Muscle of leg (tissue), 11 donors: Measurements from ENCODE around the gene CASZ1. TPM values are rescaled to one million over a fixed set of nuclear protein-coding genes. Genes with fewer than 3 reads are reported as not detected.

Source experiments
- DNase-seq: peaks from one replicate; pipeline ENCODE4 v3.0.0; 2013
- H3K27ac ChIP-seq: one replicate; pipeline ENCODE4 v1.5.1; 2013; ENCODE audit warnings: mild to moderate bottlenecking, low read length, control low read depth
- H3K27me3 ChIP-seq: one replicate; pipeline ENCODE4 v1.6.1; 2013; ENCODE audit warnings: low read length; ENCODE audit not compliant: control insufficient read depth, insufficient read depth
- H3K36me3 ChIP-seq: one replicate; pipeline ENCODE4 v1.6.1; 2013; ENCODE audit warnings: low read length; ENCODE audit not compliant: control insufficient read depth, insufficient read depth
- H3K4me1 ChIP-seq: one replicate; pipeline ENCODE4 v1.6.1; 2013; ENCODE audit warnings: low read length; ENCODE audit not compliant: control insufficient read depth, insufficient read depth
- H3K4me3 ChIP-seq: one replicate; pipeline ENCODE4 v1.5.1; 2013; ENCODE audit warnings: low read length, control low read depth
- H3K9me3 ChIP-seq: replicated peaks from 2 replicates; pipeline ENCODE4 v1.6.1; 2013; ENCODE audit warnings: low read depth, low read length; ENCODE audit not compliant: control insufficient read depth
- WGBS: methylation state at CpG from one replicate; pipeline ENCODE4 v1.1.5; 2013; ENCODE audit warnings: missing lambda C conversion rate; ENCODE audit not compliant: insufficient coverage; 5-methylcytosine and 5-hydroxymethylcytosine counted together
- polyA plus RNA-seq, 8 donors: library from polyadenylated mRNA; unstranded; fragments of 120-200 nt; gene quantifications; one replicate each; pipeline versions ENCODE4 v1.2.1 to v1.2.3, GENCODE V29; 2013; ENCODE audit warnings: inconsistent platforms in 1 of 8, low replicate concordance in 1 of 8; ENCODE audit not compliant: insufficient read length in 8 of 8, insufficient read depth in 1 of 8
- total RNA-seq: library from RNA; stranded (reverse); fragments of 120-200 nt; gene quantifications from one replicate; pipeline ENCODE4 v1.2.4, GENCODE V29; 2013

Gene CASZ1
- total and polyA plus RNA-seq, 9 donors = 30.8 to 68.4 (median 45.3) TPM

DNA sequence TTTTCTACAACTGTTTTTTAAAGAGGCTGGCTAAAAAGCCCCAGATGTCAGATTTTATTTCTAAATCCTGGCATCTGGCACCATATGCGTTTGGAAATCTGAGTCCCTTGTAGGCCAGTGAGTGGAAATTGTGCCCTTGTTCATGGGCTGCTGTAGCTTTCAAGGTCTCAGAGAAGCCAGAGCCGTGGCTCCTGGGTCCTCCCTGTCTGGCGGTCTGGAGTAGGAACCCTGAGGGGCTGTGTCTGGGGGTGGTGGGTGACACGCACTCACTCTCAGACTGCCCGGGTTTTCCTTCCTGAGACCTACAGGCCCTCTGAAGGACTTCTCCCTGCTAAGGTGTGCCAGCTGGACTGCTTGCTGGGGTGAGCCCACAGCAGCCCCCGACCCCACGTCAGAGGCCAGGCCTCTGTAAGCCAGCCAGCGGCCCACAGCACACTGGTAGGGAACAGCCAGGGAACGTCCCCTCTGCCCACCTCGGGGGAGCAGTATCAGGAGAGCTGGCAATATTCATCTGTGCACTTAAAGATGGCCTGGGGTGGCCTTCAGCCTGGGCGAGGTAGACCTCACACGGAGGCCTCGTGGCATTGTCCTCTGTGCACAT, 170.2 kb downstream of the CASZ1 start:
- WGBS = 68% methylated on average over 11 of the region's 13 CpGs
- H3K27me3 ChIP-seq = no peaks in the 10 kb centered on the region
- no peaks in the 10 kb centered on the region for H3K9me3 ChIP-seq
- H3K27ac ChIP-seq = no peak overlapping the region
- H3K4me3 ChIP-seq = no peak overlapping the region
- peaks cover 38% of the 10 kb centered on the region for H3K4me1 ChIP-seq
- DNase-seq = peak; percentile 56
- H3K36me3 ChIP-seq = peaks cover 31% of the 10 kb centered on the region

DNA sequence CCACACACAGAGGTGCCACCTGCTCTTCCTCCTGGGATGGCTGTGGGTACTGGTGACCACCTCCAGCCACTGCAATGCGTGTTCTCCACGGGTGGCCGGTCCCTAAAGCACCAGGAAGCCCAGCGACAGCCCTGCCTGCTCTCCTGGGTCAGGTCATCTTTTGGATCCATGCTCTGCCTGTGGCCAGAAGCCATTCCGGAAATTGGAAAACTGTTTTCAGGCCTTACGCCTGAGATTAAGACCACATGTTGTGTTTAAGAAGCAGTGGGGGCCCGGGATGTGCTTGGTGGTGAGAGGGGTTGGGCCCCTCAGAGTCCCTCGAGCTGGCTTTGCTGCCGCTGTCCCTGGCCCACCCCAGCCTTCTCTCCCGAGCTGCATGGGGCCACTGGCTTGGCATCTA, 170.9 kb downstream of the CASZ1 start:
- peak; percentile 83 for DNase-seq
- Histone ChIP-seq H3K27ac (peak overlapping the region; percentile 43), H3K36me3 (peaks cover 26% of the 10 kb centered on the region), H3K27me3 (no peaks in the 10 kb centered on the region), H3K9me3 (no peaks in the 10 kb centered on the region), H3K4me1 (peaks cover 32% of the 10 kb centered on the region), H3K4me3 (no peak overlapping the region)
- 13% methylated on average over 8 of the region's 10 CpGs for WGBS

DNA sequence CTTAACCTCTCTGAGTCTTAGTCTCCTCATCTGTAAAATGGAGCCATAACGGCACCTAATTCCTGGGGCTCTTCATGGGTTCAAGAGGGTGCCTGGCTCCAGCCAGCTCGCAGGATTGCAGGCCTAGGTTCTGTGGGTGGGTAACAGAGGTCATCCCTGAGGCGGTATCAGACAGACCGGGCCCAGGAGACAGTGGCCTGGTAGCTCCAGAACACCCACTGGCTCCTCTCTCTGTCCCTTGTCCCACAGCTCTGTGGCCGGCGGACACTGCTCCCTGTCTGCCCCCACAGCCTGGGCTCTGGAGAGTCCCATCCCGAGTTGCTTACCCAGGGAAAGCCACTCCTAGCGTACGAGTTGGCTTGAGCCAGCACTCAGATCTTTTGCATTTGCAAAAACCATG, 171.4 kb downstream of the CASZ1 start:
- Histone ChIP-seq H3K9me3 (no peaks in the 10 kb centered on the region), H3K4me1 (peaks cover 27% of the 10 kb centered on the region), H3K27me3 (no peaks in the 10 kb centered on the region), H3K27ac (no peak overlapping the region), H3K36me3 (peaks cover 26% of the 10 kb centered on the region), H3K4me3 (no peak overlapping the region)
- WGBS = 73% methylated on average over 8 of the region's 9 CpGs
- no peak for DNase-seq

DNA sequence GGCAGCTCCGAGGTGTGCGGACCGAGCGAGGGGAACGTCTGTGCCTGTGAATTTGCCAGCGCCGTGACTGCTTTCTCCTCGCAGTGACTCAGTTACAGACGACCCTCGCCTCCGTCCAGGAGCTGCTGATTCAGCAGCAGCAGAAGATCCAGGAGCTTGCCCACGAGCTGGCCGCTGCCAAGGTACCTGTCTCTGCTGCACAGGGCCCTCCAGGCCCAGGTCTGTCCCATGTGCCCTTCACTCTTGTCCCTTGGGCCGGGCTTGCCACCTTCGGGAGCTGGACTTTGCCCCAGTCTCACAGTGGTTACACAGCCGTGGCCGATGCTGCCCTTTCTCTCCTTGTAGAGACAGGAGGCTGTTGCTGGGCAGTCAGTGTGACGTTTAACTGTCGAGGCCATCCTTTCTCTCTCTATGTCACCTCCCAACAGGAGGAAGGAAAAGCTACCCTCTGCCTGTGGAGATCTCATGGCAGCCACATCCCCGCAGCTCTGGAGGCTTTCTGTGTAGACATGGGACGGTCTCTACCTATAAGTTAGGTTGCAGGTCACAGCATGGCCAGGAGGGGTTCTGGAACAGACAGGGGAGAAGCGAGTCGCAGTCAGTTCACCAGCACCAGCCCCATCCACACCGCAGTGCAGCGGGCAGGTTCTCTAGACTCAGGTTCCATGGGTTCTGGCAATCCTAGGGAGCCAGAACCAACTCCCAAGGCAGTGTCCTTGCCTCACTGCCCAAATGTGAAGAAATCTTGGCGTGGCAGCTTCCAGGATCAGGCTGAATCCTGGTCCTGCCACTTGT, 172.0 kb downstream of the CASZ1 start:
- H3K4me1 ChIP-seq = peaks cover 24% of the 10 kb centered on the region
- no peaks in the 10 kb centered on the region for H3K27me3 ChIP-seq
- WGBS = 91% methylated on average over 22 of the region's 26 CpGs
- no peak overlapping the region for H3K4me3 ChIP-seq
- no peaks in the 10 kb centered on the region for H3K9me3 ChIP-seq
- no peak overlapping the region for H3K27ac ChIP-seq
- peaks cover 20% of the 10 kb centered on the region for H3K36me3 ChIP-seq
- DNase-seq = no peak

DNA sequence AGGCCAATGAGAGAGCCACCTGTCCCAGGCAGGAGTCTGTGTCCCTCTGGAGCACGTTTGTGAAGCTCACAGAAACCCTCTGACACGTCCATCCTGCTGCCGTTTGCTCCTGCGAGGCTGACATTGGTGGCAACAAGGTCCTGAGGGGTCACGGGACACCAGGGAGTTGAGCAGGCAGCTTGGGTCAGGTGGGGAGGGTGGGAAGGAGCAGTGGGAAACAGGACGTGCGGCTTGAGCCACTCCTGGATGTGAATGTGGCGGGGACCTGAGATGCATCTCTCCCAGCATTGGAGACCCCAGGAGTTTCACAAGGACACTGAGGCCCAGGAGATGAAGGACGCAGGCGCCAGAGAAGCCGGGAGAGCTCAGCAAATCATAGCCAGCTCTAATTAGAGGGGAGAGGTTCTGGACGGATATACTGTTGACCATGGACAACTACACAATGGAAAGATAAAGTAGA, 172.7 kb downstream of the CASZ1 start:
- no peak for DNase-seq
- WGBS = 87% methylated on average over 12 of the region's 12 CpGs
- Histone ChIP-seq H3K27ac (no peak overlapping the region), H3K9me3 (no peaks in the 10 kb centered on the region), H3K4me1 (peaks cover 18% of the 10 kb centered on the region), H3K4me3 (no peak overlapping the region), H3K36me3 (peaks cover 21% of the 10 kb centered on the region), H3K27me3 (no peaks in the 10 kb centered on the region)

DNA sequence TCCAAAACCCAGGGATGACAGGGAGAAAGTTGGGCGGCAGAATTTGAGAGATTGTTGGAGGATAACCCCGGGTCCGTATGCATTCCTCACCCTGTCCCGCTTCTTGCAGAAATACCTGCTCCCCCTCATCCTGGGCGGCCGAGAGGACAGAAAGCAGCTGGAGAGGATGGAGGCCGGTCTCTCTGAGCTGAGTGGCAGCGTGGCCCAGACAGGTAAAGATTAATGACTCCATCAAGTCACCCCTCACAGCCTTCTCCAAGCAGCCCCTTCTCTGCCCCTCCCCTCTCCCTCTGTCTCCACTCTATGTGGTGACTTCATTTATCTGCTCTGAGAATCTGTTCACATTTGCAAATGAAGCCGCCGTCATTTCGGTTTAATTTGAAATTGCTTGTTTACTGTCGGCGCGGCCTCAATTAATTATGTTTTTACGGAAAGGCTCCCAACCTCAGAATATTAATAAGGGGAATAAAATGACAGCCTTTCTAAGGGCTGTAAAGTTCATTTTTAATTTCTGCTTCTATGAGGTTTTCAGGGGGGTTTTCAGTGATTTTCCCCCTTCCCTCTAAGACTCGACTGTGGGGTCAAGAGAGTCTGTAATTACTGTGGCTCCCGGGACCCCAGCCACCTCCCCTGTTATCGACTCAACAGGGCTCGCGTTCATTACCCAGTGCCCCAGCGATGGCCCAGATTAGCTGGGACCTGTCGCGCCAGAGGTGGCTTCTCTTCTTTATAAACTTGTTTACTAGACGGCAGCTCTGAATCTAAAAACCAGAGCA, 173.3 kb downstream of the CASZ1 start:
- Histone ChIP-seq H3K9me3 (no peaks in the 10 kb centered on the region), H3K27ac (no peak overlapping the region), H3K4me1 (peaks cover 17% of the 10 kb centered on the region), H3K27me3 (no peaks in the 10 kb centered on the region), H3K36me3 (peaks cover 24% of the 10 kb centered on the region), H3K4me3 (no peak overlapping the region)
- WGBS = 88% methylated on average over 12 of the region's 24 CpGs
- no peak for DNase-seq

DNA sequence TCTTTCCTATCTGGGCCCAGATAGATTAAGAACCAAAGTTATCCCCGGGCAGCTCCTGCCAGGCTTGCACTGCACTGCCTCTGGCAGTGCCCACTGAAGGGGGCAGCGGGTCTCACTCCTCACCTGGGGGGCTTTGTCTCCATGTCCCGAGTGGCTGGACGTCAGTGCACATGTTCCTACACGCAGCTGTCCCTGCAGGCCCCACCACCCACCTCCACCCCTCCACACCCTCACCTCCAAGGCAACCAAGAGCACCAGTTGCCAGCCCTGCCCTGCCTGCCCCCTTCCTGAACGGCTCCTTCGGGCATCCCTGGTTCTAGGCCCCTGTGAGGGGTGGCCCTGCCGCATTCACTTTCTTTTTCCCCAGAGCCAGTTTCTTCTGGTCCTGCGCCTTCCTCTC, 174.5 kb downstream of the CASZ1 start:
- Histone ChIP-seq H3K27ac (no peak overlapping the region), H3K4me1 (peaks cover 17% of the 10 kb centered on the region), H3K4me3 (no peak overlapping the region), H3K9me3 (no peaks in the 10 kb centered on the region), H3K36me3 (peaks cover 25% of the 10 kb centered on the region), H3K27me3 (no peaks in the 10 kb centered on the region)
- no peak for DNase-seq
- WGBS = 93% methylated on average over 6 of the region's 9 CpGs

DNA sequence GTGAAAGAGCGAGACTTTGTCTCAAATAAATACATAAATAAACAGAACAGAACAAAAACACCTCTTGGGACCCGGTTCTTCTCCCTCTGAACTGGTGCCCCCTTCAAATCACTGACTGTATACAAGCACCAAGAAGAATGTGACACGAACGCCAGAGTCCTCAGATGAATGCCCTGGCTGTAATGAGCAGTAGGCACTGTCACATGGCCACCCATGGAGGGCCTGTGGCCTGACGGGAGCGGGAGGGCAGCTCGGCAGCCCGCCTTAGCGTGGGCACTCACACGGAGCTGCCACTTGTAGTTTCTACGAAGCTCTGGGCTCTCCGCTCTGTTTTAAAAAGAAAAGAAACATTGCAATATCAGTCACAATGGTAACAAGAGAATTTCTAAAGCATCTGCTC, 175.7 kb downstream of the CASZ1 start:
- Histone ChIP-seq H3K27ac (no peak overlapping the region), H3K4me1 (peaks cover 7% of the 10 kb centered on the region), H3K9me3 (no peaks in the 10 kb centered on the region), H3K27me3 (no peaks in the 10 kb centered on the region), H3K4me3 (no peak overlapping the region), H3K36me3 (peaks cover 25% of the 10 kb centered on the region)
- no peak for DNase-seq
- 89% methylated on average over 8 of the region's 12 CpGs for WGBS

DNA sequence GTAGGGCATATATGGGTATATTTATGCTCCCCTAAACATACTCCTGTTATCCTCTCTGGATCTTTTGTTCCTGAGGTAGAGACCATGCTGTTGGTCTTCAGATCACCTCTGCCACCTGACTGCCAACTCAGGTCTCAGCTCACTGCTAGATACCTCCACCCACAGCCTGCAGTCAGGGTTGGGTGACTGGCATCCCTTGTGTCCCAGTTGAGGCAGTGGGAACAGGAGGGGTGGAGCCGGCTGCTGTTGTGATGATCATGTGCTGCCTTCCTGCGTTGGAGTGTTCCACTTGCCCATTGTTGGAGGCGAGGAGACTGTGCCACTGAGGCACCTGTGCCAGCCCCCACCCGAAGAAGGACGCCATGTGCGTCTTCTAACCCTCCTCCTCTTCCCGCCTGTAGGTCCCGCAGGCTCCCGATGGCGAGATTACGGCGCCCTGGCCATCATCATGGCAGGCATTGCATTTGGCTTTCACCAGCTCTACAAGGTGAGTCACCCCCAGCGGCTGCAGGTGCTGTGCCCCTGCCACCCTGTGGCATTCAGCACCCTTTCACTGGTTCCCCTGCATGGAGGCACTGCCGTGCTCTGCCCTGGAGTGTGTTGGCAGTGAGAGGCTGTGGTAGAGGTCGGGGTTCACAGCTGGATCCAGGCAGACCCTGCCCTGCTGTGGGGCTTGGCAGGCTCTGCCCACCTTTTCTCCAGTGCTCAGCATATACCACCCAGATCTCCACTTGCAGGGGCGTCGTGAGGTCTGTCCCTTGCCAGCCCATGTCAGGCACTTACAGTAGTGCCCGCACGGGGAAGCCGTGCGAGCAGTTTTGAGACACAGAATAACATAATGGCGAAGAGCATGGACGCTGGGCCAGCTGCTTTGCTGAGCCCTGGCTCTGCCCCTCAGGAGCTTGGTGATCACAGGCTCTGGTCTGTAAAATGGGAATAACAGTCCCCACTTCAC, 178.2 kb downstream of the CASZ1 start:
- Histone ChIP-seq H3K27me3 (no peaks in the 10 kb centered on the region), H3K36me3 (peaks cover 16% of the 10 kb centered on the region), H3K9me3 (no peaks in the 10 kb centered on the region), H3K4me3 (no peak overlapping the region), H3K27ac (no peak overlapping the region), H3K4me1 (no peaks in the 10 kb centered on the region)
- 93% methylated on average over 21 of the region's 23 CpGs for WGBS
- DNase-seq = no peak
